Measurements from ENCODE around the gene KIAA0319L.

Gene KIAA0319L

GRCh38 chr1:35502242-35502641 is 55.0 kb downstream of the KIAA0319L start:
- DNase-seq (ENCODE audit: low spot score) = no peak
- Histone ChIP-seq H3K27ac (no peak overlapping the region), H3K4me3 (no peak overlapping the region)
- no peak for TF ChIP-seq CTCF (IDR thresholded peaks at IDR 0.05)

GRCh38 chr1:35500439-35500838 is 56.8 kb downstream of the KIAA0319L start:
- no peak for TF ChIP-seq CTCF (IDR thresholded peaks at IDR 0.05)
- no peak overlapping the region for H3K27ac ChIP-seq
- H3K4me3 ChIP-seq = no peak overlapping the region
- DNase-seq (ENCODE audit: low spot score) = no peak

GRCh38 chr1:35499652-35500176 is 57.5 kb downstream of the KIAA0319L start:
- Histone ChIP-seq H3K27ac (no peak overlapping the region), H3K4me3 (no peak overlapping the region)
- TF ChIP-seq CTCF (IDR thresholded peaks at IDR 0.05) = no peak
- no peak for DNase-seq (ENCODE audit: low spot score)

- Histone ChIP-seq H3K27ac (no peak overlapping the region), H3K4me3 (no peak overlapping the region)
- TF ChIP-seq CTCF (IDR thresholded peaks at IDR 0.05) = no peak
- DNase-seq (ENCODE audit: low spot score) = no peak
Observed at GRCh38 chr1:35499231-35499630, 58.0 kb downstream of the KIAA0319L start.

GRCh38 chr1:35497571-35497970 is 59.6 kb downstream of the KIAA0319L start:
- no peak for DNase-seq (ENCODE audit: low spot score)
- Histone ChIP-seq H3K4me3 (no peak overlapping the region), H3K27ac (no peak overlapping the region)
- TF ChIP-seq CTCF (IDR thresholded peaks at IDR 0.05) = no peak

GRCh38 chr1:35490250-35490649 is 67.0 kb downstream of the KIAA0319L start:
- no peak for DNase-seq (ENCODE audit: low spot score)
- TF ChIP-seq CTCF (IDR thresholded peaks at IDR 0.05) = no peak
- Histone ChIP-seq H3K27ac (no peak overlapping the region), H3K4me3 (no peak overlapping the region)

- TF ChIP-seq CTCF (IDR thresholded peaks at IDR 0.05) = no peak
- no peak for DNase-seq (ENCODE audit: low spot score)
- no peak overlapping the region for H3K27ac ChIP-seq
Observed at GRCh38 chr1:35488336-35488735, 68.9 kb downstream of the KIAA0319L start.

More at GRCh38 chr1:35488336-35488735, 68.9 kb downstream of the KIAA0319L start:
- H3K4me3 ChIP-seq = peak overlapping the region; percentile 26

Data from coronary artery (tissue), 2 donors.